ENCODE data around the gene GDF9.

Gene GDF9, protein sequence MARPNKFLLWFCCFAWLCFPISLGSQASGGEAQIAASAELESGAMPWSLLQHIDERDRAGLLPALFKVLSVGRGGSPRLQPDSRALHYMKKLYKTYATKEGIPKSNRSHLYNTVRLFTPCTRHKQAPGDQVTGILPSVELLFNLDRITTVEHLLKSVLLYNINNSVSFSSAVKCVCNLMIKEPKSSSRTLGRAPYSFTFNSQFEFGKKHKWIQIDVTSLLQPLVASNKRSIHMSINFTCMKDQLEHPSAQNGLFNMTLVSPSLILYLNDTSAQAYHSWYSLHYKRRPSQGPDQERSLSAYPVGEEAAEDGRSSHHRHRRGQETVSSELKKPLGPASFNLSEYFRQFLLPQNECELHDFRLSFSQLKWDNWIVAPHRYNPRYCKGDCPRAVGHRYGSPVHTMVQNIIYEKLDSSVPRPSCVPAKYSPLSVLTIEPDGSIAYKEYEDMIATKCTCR

DNA sequence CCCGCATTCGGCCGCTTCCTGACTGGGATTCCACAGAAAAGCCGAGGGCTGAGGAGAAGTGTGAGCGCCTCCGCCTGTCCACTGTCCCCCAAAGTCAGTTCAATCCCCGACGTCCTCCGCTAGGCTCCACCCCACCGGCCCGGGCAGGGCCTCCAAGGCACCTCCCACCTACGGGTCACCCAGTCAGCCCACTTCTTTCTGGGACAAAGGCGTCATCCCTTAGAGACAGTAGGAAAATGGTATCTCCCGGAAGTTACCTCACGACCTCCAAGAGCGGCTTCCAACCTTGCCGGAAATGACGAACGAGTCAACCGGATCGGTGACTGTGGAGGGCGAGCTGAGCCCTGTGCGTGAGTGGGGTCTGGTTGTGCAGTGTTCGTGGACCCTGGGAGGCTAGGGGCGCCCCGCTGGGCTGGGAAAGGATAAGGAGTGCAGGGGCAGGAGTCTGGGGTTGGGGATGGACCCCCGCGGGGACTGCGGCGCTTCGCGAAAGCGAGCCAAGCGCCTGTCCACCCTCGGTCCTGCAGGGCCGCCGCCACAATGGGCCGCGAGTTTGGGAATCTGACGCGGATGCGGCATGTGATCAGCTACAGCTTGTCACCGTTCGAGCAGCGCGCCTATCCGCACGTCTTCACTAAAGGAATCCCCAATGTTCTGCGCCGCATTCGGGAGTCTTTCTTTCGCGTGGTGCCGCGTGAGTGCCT lies at the start of gene GDF9, which contains the start of gene UQCRQ:
TSS of gene GDF9 (minus strand) at position 128 of the 704 bp plus-strand sequence. CDS start 1,936 bp downstream, outside the sequence.
TSS of gene UQCRQ (plus strand) at position 301 of the 704 bp plus-strand sequence. CDS start at position 541, 240 bp downstream.
- DNase-seq: peak; percentile 98

DNA sequence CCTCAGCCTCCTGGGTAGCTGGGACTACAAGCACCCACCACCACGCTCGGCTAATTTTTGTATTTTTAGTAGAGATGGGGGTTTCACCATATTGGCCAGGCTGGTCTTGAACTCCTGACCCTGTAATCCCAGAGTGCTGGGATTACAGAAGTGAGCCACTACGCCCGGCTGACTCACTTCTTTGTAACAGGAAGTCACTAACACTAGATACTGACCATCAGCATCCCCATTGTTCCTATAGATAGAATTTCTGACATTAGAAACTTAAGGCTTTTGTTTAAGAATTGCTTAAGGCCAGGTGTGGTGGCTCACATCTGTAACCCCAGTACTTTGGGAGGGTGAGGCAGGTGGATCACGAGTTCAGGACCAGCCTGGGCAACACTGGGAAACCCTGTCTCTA lies 49.4 kb upstream of the GDF9 start:
- no peak for DNase-seq

DNA sequence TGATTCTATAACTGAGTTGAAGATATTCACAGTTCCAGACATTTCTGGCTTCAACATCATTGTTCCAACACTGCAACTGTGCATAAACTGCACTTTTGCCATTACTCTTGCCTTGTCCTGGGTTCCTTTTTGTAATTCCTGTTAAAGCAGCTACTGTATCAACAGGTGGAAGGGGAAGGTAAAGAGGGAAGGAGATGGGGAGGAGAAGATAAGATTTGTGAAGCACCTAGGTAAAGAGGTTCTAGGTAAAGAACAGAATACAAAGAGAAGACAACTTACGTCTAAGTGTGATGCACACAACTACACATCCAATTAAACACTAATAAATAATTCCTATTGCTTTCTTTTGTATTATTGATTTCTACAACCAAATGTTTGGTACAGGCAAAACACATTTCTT lies 43.4 kb upstream of the GDF9 start:
- DNase-seq: no peak

DNA sequence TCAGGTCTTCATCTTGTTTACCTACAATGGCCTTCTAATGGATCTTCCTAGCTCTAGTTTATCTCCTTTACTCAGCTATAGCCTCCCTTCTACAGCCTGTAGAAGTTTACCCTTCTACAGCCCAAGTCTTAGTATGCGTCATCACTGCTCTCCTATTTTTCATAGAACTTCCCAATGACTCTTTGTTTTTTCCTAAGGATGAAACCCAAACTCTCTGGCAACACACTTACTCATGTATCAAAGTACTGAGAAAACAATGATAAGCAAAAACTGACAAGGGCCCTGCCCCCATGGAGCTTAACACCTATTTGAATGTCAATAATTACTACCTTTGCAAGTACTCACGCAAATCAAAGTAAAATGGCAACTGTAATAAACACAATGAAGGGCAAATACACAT lies 40.9 kb upstream of the GDF9 start:
- no peak for DNase-seq

DNA sequence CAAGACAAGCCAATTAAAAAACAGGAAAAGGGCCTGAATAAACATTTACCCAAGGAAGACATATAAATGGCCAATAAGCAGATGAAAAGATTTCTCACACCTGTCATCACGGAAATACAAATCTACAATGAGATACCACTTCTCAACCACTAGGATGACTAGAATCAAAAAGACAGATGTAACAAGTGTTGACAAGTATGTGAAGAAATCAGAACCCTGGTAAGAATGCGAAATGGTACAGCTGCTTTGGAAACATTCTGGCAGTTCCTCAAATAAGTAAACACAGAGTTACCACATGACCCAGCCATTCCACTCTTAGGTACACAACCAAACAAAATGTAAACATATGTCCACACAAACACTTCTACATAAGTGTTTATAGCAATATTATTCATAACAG lies 39.7 kb upstream of the GDF9 start:
- no peak for DNase-seq

DNA sequence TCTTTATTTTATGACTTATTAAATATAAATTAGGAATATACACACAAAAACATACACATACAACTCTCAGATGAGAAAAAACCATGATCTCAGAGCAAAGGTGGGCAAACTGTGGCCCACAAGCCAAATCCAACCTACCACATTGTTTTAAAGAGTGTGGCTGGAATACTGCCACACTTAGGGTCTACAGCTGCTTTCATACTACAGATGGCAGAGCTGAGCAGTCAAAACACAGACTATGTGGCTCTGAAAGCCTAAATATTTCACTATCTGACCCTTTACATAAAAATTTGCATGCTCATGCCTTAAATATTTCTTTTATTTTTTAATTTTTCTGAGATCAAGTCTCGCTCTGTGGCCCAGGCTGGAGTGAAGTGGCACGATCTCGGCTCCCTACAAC lies 35.5 kb upstream of the GDF9 start:
- DNase-seq: no peak

DNA sequence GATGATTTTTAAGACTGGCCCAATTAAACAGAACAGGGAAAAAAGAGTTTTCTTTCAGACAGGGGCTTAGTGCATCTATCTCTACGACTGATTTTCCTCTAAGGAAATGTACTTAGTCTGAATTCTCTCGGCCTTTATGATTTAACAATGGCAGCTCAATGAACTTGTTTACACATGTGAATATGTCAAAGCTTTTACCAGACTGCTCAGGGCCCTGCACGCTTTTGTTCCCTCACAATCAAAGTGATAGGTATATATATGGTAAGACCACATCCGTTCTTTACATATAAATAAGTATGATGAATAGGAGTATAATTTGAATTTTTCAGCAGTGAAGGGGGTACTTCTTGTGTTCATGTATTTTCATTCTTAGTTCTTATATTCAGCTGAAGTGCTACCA lies 34.8 kb upstream of the GDF9 start:
- no peak for DNase-seq

DNA sequence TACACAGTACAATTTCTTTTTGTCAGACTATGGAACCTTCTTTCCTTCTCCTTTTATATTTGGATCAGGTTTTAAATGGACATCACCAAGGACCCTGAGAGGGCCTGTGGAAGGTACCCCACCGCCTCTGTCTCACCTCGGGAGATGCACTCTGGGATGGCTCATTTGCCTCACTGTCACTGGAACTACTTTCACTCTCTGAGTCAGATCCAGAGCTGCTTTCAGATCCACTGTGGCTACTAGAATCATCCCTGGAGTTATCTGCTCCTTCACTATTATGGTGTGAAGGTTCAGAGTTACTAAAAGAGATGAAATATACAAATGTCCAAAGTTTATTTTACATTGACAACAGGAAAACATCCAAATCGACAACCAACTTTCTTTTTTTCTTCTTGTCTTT lies 31.8 kb upstream of the GDF9 start:
- DNase-seq: no peak

DNA sequence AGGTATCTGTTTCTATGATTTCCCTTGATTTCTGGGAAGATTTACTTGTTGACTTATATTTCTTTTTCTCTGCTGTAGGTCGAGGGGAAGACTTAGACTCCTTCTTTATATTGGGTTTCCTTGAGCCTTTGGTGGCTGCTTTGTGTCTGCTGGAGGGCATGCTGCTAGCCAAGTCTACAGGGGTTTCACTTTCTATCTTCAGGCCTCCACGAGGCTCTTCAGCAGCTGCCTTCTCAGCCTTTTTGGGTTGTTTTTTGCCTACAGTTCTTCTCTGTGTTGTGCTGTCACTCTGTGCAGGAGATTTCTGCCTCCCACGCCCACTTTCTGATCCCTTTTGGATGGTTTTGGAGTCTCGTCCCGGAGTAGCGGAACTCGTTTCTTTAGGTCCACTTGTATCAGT lies 30.4 kb upstream of the GDF9 start:
- DNase-seq: no peak

DNA sequence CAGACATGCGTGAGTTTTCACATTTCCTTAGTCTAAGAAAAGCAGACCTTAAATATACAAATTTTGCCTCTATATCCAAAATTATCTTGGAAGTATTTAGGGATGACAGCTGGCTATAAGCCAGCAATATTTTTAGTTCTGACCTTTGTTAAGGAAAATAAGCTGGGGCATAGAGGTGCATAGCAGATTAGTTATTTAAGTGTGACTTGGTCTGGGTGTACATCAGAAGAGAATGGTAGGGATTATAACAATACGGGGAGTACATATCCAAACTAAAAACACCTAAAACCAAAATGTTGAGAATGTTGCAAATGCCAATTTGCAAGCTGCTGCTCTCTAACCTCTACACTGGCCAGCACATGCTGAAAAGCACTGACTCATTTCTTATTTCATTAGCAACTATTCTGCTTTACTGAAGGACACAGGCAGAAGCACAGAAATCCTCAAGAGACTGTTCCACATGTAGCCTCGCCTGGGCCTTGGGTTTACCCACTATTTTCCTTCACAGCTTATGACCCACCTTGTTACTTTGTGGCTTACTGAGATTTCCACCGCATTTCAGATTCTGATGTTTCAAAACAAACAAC lies 29.5 kb upstream of the GDF9 start:
- no peak for DNase-seq

DNA sequence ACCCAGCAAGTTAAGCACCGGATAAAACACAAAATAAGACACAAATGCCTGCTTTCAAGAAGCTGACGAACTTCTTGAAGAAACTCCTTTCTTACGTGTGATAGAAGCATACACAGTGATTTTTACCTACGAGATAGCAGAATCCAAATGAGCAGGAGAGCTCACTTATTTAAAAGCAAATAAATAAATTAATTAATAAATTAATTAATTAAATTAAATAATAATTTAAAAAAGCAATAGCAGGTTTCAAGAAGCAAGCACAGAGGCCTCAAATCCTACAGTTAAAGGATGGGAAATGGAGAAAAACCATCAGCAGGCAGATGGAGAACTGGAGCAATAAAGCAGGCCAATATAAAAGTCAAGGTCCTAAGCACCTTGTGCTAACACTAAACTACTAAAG lies 24.5 kb upstream of the GDF9 start:
- DNase-seq: no peak

DNA sequence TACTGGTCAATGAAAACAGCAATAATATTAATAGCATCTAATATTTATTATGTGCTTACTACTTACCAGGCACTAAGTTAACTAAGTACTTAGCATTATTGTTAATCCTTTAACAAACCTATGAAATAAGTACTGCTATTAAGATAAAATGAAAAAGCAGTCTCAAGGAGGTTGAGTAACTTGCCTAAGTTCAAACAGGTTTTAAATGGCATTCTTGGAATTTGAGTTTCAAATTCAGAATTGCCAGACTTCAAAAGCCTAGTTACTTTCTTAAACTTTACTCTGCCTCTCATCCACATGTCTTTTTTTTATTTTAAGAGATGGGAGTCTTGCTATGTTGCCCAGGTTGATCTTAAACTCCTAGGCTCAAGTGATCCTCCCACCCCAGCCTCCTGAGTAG lies 23.2 kb upstream of the GDF9 start:
- no peak for DNase-seq

DNA sequence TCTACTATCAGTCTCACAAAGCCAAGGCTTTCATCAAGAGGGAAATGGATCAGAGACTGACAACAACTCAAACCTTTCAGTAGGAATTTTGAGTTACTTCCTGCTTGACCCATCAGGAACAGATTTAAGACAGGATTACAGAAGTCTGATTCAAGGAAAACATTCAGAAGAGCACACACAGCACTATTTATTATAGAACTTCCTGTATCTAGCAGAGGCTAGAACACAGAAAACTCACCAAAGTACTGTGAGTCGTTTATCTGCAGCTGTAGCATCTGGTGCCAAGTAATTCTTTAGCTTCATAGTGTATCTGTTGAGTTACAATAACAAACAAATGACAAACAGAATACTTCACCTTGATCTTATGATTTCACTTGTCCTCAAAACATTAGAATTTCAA lies 21.0 kb upstream of the GDF9 start:
- DNase-seq: no peak

DNA sequence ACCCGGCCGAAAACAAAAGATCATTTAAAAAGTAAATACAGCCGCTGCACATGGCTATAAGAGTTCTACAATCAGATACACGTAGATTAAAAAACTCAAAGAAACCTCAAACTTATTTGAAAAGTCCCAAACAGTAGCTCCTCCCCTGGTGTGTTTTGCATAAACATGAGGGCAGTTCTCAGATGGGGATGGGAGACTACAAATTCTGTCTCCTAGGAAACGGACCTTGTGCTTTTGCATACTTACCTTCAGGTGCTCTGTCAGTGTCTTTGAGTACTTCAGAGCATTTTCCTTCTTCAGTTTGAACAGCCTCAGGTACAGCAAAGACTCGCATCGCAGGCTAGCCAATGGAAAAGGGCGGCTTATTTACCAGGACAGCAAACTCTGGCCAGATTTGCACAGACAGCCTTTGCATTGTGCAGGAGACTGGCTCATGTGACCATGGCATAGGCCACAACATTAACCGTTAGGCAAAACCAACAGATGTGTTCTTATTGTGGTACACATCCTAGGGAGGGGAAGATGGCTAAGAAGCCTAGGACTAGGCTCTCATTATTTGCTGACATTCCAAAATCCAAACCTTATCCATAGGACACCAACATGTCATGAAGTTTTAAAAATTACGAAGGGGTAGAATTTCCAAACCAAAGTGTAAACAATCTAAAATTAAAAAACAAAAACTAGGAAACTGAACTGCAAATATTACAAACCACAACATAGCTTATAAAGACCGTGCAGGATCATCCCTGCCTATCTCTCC lies 20.0 kb upstream of the GDF9 start:
- DNase-seq: no peak

DNA sequence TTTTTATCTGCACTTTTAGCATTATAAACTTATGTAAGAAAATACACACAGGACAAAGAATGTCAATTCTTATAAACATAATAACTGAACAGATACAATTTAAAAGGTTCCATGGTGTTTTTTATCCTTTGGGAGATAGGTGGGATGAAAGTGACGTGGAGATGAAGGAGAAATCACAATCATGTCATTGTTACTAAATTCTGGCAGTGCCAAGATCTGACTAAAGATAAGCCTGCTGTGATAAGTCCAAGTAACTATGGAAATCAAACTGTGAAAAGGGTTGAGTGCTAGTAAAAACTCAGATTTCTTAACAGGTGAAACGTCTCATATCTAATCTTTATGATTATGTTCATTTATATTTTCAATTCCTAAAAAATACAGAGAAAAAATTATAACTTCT lies 18.3 kb upstream of the GDF9 start:
- no peak for DNase-seq

DNA sequence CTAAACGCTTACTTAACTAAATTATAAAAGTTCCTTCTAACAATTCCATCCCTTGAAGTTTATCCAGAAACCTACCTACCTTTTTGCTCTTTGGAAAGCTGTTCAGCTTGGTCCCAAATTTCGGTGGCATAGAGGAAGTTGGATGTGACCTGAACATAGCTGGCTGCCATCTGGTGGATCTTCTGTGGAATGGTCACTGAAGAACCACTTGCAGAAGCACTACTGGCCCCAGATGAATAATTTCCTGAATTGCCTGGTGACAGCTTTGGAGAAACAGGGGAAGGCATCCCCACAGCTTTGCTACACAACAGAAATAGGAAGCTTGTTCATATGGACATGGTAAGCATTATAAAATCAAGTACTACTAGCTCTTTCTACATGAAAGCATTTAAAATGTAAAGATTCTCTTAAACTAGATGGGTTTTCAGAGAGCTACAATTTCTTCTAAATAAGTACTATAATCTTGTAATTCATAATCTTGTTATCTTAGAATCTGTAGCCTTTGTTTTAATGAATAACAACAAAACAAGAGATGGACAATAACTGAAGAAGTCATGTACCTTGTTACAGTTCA lies 17.1 kb upstream of the GDF9 start:
- DNase-seq: peak; percentile 52

DNA sequence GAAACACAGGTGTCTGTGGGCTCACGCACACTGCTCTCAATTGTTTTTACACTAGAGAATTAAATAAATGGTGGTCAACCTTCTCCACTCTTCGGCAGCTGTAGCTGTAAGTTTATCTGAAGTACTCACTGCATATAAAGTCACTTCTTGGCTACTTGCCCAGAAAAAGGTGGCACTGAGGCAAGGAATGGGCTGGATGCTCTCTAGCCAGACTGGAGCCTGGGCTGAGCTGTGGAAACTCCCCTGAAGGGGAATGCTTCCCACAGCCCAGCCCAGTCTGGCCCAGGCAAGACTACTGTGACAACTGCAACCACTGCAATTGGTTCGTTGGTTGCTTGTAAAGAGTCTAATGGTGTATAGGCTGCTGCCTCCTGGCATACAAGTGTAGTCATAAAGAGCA lies 11.7 kb upstream of the GDF9 start:
- no peak for DNase-seq

DNA sequence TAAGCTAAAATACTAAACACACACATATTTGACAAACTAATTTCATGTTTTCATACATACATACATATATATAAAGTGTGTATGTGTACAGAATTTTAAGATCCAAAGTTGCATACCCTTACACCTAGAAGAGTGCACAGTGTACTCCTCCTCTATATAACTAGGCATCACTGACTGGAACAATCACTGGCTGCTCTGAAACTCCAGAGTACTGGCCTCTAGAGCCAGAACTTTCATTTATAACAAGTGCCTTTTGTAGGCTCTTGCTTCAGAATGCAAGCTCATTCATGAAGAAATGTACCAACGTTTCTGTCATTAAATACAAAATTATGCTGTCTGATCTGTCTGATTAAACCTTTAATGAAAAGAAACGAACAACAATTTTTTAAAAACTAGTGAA lies 11.2 kb upstream of the GDF9 start:
- DNase-seq: no peak

DNA sequence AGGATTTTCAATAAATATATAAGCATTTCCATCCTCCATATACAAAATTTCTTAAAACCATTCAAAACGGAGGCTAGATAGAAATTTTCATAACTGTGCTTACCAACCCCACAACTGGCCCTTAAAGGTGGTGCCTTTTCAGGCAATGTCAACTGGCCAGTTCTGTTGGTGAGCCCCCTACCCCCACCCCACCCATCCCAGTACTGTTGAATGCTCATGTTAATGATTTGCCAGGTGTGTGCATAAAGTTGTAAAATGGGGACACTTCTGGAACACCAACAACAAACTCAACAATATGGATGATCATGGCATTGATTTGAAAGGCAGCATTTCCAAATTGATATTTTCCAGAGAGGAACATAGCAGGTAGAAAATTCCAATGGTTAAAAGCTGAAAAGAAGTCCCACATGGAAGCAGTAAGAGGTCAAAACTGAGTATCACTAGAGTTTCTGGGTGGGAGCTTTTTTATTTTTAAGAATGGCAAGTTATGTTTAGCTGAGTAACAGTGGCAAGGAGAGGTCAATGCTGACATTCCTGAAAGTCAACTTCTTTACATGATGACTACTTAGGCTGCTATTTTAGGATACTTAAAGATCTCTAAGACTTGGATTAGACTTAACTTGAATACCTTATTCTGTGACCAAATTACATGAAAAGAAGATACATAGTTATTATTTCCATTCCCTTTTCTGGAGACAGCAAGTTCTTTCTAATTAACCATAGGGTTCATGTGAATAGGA lies 9.9 kb upstream of the GDF9 start:
- DNase-seq: no peak

DNA sequence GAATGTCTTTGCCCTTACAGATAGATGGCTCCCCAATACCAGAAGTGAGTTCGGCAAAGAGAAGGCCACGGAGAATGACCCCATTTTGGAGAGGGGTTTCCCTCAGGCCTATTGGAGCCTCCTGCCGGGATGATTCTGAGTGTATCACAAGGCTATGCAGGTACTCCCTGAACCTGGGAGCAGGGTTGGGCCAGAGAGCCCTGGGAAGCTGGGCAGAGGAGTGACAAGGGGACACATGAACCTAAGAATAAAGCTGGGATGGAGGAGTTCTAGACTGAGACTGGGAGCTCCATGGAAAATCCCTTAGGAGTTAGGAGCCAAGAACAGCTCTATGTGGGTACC lies 7.6 kb upstream of the GDF9 start:
- DNase-seq: no peak

DNA sequence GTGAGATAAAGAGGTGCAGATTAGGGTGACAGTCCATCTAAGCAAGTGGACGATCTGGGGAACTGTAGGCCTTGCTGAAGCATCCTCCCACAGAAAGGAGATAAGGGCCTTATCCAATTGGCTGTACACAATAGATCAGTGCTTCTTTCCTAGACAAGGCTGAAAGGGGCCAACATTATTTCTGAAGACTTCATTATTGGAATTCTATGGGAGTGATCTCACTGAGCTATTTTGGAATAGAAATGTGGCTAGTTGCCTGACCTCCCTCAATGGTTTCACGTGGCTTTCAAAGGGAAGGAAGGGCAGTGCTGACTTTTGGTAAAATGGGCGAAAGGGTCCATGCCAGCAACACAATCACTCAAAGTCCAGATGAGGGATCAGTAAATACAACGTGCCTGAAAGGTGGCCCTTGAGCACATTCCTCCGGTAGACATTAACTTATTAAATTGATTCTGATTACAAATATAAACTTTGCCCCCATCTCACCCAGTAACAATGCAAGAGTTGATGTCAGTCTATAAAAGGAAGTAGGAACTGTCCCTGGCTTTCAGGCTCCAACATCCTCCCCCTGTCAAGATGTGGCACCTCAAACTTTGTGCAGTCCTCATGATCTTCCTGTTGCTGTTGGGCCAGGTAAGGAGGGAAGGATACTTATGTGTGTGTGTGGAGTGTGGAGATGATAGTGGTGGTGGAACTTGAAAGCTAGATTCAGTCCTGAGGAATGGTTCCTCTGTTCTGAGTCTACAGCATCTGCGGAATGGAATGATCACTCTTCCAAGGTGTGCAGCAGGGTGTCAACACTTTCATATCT lies 7.1 kb upstream of the GDF9 start, which contains the start of gene LEAP2:
TSS of gene LEAP2 (plus strand) at position 550 of the 811 bp plus-strand sequence. CDS start at position 577, 27 bp downstream.
- DNase-seq: no peak
